OCI-LY1 (cell line): ENCODE results near the gene ENTPD1.

ENCODE experiments used
- EZH2 ChIP-seq: fragments of 200-600 bp; sonication (generic), shearing (Covaris generic); IDR thresholded peaks from 2 replicates; pipeline ENCODE4 v1.8.0; 2017; ENCODE audit warnings: borderline replicate concordance, mixed run types, mild to moderate bottlenecking, antibody characterized with exemption, low read length, moderate library complexity, mixed read lengths
- TF ChIP-seq, protein P1 (sequence below): fragments of 200-600 bp; sonication (generic), shearing (Covaris generic); IDR thresholded peaks from 2 replicates; pipeline ENCODE4 v1.5.1; 2017; ENCODE audit warnings: mild to moderate bottlenecking, antibody characterized with exemption, low read length, moderate library complexity, mixed read lengths

DNA sequence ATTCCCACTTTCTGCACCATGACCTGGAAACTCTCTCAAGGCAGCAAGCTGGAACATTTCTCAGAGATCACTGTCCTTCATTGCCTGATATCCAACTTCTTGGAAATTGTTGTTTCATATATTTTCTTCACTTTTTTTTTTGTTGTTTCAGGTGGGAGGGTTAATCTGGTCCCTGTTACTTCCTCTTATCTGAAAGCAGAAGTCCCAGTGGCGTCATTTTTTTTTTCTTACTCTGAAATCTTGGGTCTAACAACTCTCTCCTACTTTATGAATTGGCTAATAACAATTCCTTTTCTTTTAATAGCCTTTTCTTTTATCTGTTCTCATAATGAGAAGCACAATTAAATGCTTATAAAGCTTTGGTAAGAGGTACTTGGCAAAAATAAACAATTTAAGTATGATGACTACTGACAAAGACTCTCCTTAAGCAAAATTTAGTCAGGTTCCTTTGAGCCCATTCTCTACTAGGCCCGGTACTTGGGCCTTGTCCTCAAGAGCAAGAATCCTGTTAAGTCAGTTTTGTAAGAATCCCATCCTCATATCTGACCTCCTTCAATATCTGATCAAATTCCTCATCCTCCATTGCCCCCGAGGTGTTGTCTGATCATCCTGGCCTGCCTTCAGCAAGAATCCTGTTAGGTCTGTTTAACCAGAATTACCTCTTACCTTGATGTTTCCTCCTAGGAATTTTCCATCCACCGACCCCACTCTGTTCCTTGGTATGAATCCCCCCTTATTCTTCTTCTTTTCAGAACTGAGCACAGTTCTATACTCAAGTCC lies 140.3 kb downstream of the ENTPD1 start:
- TF ChIP-seq, protein P1, sequence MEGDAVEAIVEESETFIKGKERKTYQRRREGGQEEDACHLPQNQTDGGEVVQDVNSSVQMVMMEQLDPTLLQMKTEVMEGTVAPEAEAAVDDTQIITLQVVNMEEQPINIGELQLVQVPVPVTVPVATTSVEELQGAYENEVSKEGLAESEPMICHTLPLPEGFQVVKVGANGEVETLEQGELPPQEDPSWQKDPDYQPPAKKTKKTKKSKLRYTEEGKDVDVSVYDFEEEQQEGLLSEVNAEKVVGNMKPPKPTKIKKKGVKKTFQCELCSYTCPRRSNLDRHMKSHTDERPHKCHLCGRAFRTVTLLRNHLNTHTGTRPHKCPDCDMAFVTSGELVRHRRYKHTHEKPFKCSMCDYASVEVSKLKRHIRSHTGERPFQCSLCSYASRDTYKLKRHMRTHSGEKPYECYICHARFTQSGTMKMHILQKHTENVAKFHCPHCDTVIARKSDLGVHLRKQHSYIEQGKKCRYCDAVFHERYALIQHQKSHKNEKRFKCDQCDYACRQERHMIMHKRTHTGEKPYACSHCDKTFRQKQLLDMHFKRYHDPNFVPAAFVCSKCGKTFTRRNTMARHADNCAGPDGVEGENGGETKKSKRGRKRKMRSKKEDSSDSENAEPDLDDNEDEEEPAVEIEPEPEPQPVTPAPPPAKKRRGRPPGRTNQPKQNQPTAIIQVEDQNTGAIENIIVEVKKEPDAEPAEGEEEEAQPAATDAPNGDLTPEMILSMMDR, result no peak
- TF ChIP-seq EZH2, result no peak
